HG03103 (cell line): ENCODE measurements around the gene ZFAND3.

Source experiments
- ATAC-seq: cut with Tn5 transposase; IDR thresholded peaks from one replicate; pipeline ENCODE4 v1.9.1; 2021; ENCODE audit warnings: low read depth; ENCODE audit not compliant: unreplicated experiment

ZFAND3 gene

GRCh38 chr6:38068854-38069590, 249.5 kb downstream of the ZFAND3 start:
- ATAC-seq, result no peak

DNA sequence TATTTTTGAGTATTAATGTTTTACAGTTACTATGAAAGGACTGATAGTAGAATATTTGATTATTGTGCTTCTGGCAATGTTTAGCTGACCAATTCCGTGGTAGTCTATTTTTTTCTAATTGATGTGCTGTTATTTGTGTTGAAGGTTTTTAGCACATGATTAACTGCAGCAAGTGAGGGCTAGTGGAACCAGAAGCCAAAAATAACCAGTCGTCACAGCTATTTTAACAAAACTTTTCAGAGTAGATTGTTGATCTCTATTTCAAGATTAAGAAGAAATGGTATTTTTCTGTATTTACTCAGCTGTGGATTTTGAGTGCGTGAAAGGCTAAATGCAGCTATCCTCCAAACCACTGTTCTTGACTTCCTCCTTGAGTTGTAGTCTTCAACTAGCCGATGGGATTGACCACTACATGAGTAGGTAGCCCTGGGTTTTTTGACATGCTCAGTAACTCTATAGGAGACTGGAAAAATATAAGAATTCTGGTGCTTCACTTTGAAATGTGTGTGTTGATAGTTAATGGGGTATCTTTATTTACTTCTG, 258.0 kb downstream of the ZFAND3 start:
- ATAC-seq, result no peak

DNA sequence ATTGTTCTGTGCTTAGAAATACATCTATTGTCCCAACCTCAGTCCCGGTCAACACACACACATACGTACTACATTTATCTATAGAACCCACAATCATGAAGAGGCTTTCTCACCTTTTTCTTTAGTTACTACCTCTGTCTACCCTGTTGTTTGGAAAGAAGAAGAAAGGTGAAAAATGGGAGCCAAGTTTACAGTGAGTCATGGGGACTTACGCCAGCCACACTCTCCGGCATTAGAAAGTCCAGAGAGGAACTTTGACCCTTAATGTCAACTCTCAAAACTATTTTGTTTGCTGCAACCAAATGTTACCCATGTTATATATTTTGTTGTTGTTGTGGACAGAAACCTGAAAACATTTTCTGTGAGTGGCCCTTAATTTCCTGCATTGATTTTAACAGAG, 259.1 kb downstream of the ZFAND3 start:
- no peak for ATAC-seq

GRCh38 chr6:38079107-38079506, 259.6 kb downstream of the ZFAND3 start:
- ATAC-seq, result no peak

DNA sequence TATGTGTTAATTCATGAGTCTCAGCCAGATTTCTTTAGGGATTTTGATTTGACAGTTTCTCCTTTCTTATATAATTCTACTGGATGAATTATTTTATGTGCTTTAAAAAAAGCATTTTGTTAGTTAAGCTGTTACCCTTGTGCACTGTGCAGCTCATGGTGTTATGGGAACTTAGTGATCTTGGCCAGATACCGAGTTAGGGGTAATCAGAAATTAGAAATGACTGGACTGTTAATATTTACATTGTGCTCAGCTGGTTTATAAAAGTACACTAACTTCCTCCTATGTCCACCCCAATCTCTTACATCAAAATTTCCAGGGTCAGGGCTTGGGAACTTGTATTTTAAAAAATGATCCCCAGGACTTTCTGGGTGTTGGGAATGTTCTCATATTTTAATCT, 260.0 kb downstream of the ZFAND3 start:
- ATAC-seq, result no peak

DNA sequence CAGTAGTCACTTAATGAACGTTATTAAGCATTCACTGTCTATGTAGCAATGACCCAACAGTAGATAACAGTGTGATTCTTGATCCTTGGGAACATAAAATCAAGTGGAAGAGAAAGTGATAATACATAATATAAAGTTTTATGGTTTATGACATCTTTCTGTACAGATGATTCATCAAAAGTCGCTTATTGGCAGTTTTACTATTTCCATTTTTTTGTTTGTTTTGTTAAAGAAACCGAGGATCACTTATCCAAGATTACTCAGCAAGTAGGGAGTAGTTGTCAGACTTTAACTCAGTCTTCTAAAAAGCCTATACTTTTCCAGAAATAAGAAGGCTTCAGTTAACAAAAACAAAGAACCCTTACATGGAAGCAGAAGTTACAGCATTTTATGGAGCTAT, 260.8 kb downstream of the ZFAND3 start:
- no peak for ATAC-seq

DNA sequence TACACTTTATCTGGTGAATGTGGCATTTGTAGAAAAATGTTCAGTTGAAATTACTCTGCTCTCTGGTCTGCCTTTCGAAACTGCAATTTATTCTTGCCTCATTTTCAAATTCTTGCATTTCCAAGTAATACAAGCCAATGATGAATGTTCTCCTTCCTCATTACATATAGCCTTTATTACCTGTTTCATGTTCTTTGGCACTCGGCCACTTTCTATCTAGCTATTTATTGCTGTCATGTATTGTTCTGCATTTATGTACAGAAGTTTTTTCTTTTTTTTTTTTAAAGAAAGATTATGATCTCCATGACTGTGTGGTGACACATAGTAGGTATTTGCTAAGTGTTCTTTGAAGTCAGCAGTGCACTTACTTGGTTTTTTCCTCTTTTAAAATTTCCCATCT, 261.4 kb downstream of the ZFAND3 start:
- no peak for ATAC-seq

DNA sequence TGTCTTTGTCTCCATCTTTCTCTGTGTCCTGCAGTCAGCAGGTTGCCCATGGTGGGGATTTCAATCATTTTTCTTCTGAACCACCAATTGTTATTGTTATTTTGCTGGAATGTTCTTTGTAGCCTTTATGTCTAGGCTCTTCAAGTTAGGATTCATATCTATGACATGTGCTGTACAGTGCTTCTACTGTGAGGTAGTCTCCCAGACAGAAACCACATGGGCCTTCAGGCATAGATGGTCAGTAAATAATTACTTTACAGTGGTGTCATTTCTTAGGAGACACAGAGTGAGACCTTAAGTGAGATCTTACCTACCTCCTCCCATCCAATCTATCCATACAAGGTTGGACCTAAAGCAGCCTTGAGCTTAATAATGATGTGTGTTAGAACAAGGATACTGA, 265.5 kb downstream of the ZFAND3 start:
- no peak for ATAC-seq

- ATAC-seq, result no peak
Measured at GRCh38 chr6:38086346-38086745, 266.8 kb downstream of the ZFAND3 start.

DNA sequence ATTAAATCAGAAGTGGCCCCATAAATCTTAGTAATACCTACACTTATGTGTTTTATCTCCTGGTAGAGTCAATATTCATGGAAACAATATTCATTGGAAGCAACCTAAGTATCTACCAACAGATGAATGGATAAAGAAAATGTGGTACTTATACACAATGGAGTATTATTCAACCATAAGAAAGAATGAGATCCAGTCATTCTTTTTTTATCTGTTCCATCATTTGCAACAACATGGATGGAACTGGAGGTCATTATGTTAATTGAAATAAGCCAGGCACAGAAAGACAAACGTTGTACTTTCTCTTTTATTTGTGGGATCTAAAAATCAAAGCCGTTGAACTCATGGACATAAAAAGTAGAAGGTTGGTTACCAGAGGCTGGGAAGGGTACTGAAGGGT, 268.5 kb downstream of the ZFAND3 start:
- no peak for ATAC-seq

DNA sequence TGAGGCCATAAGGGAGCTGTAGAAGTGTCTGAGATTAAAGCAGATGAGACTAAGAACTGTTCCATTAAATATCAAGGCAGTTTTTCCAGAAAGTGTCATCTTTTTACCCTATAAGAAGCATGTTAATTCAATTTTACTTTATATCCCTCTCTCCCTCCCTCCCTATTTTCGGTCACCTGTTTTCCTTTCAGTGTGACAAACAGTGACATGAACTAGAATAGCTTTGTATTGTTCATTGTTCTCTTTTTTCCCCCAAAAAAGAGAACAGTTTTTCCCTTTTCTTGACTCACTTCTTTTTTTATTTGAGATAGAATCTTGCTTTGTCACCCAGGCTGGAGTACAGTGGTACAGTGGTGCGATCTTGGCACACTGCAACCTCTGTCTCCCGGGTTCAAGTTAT, 269.3 kb downstream of the ZFAND3 start:
- ATAC-seq, result no peak

DNA sequence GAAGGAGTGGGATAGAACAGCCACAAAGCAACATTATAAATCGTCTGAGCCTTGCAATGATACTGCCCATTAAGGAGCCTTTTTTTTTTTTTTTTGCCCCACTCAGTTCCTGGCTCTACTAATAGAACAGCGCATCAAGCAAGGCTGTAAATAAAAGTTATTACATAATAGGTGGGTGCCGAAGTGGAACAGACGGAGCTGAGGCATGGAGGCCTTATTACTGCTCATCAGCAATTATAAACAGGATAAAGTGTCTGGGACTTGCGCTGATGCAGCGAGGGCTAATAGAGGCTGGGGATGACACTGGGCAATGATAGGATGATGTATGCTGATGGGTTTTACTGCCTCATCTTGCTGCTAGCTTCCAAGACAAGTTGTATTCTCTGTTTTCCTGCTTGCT, 272.1 kb downstream of the ZFAND3 start:
- ATAC-seq, result no peak

GRCh38 chr6:38092465-38092864, 272.9 kb downstream of the ZFAND3 start:
- ATAC-seq, result no peak

DNA sequence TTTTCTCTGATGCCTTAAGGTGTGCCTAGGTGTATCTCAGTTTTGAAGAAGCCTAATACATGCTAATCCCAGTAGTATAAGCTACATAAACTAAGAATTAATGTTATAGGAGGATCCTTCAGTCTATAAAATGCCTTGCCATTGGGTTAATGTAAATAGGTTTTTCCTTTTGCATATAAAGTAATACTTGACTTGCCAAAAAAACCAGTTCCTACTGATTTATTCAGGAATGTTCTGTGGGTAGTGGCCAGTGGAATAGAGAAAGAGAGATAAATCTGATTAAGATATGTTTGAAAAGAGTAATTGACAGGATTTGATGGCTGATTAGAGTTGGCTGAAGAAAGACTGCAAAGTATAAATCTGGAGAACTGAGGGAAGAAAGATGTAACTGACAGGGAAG, 273.4 kb downstream of the ZFAND3 start:
- no peak for ATAC-seq

GRCh38 chr6:38095054-38095453, 275.5 kb downstream of the ZFAND3 start:
- ATAC-seq, result no peak

DNA sequence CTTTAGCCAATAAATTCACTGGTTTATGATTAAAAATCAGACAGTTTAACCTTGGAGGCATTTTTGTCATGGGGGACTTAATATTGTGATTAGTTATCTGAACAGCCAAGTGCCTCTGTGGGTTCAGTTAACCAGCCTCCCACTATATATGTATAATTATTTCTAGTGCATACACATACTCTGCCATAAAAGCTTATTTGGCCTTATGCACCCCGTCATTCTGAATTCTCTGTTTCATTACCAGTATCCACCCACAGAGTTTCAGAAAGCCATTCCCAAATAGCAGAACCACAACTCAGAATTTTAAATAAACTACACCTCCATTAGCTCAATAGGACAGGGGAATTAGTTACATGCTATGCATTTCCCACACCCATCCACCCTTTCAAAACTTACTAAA, 279.7 kb downstream of the ZFAND3 start:
- no peak for ATAC-seq

DNA sequence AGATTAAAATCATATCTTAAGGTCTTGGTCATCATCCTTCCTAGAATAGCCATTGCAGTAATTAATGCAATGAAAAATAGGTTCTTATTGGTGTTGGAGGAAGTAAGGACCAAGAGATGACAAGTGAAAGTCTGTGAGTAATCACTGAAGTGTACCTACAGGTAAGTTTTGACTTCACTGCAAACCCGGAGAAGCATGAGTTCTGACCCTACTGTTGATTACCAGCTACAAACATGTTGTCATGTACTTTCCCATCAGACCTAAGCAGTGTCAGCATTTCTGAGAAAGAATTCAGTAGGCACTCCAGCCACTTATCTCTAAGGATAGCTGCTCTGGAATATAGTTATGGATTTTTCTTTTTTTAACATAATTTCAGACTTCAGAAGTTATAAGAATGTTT, 280.9 kb downstream of the ZFAND3 start:
- peak; percentile 59 for ATAC-seq

DNA sequence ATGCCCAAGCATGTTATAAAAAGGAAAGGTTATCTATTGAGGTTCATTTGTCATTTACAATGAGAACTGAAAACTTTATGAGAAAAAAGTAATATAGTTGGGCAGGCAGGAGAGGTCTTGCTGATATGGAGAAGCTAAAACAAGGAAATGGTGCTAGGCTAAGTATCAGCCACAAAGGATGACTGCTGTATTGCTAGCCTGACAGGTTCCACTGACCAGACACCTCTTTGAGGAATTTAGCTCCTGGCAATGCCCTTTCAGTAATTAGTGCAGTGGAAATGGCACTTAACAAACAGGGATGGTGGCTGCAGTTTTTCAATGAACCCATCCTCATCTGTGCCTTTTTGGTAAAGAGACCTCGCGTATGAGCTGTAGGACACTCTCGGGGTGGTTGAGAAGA, 284.4 kb downstream of the ZFAND3 start:
- ATAC-seq, result no peak

DNA sequence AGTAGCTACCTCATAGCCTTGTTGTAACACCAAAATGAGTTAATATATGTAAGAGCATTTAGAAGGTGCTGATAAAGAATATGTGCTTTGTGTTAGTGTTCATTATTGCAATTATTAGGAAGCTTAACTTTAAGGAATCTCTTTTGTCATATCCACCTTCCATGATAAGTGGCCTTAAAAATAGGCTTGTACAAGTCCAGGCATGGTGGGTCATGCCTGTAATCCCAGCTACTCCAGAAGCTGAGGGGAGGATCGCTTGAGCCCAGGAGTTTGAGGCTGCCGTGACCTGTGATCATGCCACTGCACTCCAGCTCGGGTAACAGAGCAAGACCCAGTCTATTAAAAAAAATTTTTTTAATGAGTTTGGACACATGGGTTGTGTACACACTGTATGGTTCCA, 285.5 kb downstream of the ZFAND3 start:
- no peak for ATAC-seq

DNA sequence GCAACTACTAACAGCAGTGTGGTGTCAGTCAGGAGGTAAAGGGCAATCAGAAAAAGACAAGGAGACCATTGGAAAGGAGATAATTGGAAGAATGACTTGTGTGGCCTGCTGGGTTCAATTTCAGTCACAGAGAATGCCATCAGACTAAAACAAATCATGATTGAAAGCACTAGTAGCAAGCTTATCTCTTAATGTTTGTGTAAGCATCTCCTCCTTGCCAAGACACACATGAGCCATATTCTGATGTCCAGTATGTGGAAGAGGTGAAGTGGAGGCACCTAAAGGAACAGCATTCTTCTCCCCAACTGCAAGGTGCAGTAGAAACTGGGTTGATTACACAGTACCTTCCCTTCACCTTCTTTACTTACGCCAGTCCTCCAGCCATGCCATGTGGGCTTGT, 287.5 kb downstream of the ZFAND3 start:
- ATAC-seq, result no peak

DNA sequence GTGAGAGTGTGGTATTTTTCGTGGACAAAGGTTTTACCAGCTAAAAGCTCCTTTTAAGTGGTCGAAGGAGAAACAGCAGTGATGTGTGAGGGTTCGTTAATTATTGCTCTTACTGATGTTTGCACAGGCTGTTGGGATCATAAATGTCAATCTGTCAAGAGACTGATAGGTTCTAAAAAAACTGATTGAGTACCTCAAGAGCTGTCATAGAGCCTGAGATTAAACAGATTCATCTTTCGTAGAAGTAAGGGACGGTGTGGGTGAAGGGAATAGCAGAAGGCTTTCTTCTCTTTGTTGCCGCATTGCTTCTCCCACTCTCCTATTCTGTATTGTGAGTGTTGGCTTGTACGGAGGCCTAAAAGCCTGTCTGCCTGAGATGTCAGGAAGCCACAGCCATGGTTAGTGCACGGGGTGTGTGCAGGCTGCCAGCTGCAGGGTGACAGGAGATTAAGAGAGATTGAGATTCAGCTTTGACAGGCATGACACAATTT, 291.0 kb downstream of the ZFAND3 start:
- ATAC-seq, result no peak

DNA sequence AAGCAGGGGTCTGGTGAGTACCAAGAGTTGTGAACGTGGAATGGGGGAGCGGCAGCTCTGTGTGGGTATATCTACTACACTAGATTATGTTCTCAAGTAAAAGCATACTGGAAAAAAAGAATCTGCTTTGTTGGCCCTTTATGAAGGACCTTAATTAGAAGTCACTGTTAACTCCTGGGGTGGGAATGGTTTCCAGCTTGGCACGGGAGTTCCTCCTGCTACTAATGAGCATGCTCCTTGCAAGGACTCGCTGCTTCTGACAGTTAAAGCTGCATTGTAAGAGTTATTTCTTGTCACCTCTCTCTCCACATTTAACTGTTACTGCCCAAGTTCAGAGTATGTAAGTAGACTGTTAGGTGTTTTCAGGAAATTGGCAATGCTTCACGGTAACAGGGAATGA, 292.7 kb downstream of the ZFAND3 start:
- no peak for ATAC-seq
